ENCODE measurements around the gene ANO1. TPM values are rescaled to one million over a fixed set of nuclear protein-coding genes. Genes with fewer than 3 reads are reported as not detected.

Gene ANO1
- polyA plus RNA-seq, 1 donor (not counting 4 experiments of a cell fraction or from before 2014, with no cell fraction given): 45.2 TPM

- dilution Hi-C loops (cut with MboI; ENCODE audit: extremely low pct_ligation_motif_present, low sequenced_read_pairs): no loop called here
- Histone ChIP-seq H3K9me1 (ENCODE audit: control insufficient read depth, extremely low read depth, insufficient read depth, low read length) (peaks cover 3% of the 10 kb centered on the region), H3K9me3 (ENCODE audit: control insufficient read depth, low read depth, low read length) (no peaks in the 10 kb centered on the region), H4K20me1 (ENCODE audit: control insufficient read depth, extremely low read depth, insufficient read depth, low read length) (no peaks in the 10 kb centered on the region), H3K4me1 (ENCODE audit: control insufficient read depth, extremely low read depth, insufficient read depth, low read length) (peaks cover 32% of the 10 kb centered on the region), H3K79me2 (ENCODE audit: control insufficient read depth, insufficient read depth, low read length) (peaks cover 45% of the 10 kb centered on the region), H2AFZ (ENCODE audit: control insufficient read depth, low read length) (no peak overlapping the region), H3K27ac (ENCODE audit: control insufficient read depth, insufficient read depth, low read length) (peak overlapping the region; percentile 71), H3K9ac (ENCODE audit: control insufficient read depth, extremely low read depth, insufficient read depth, low read length) (peak overlapping the region; percentile 72), H3K27me3 (ENCODE audit: control insufficient read depth, extremely low read depth, insufficient read depth, low read length) (peaks cover 26% of the 10 kb centered on the region), H3K4me3 (ENCODE audit: control insufficient read depth in 2 of 3, extremely low read depth in 1 of 3, insufficient read depth in 2 of 3, low read depth in 1 of 3, low read length in 3 of 3) (peak overlapping the region; percentile 38 to 69 (median 59)), H3K4me2 (ENCODE audit: control insufficient read depth, extremely low read depth, insufficient read depth, low read depth, low read length) (peak overlapping the region; percentile 72), H3K36me3 (ENCODE audit: control insufficient read depth in 2 of 2, extremely low read depth in 1 of 2, insufficient read depth in 2 of 2, low read length in 2 of 2) (peaks cover 0 to 13% of the 10 kb centered on the region in 2 experiments)
- DNase-seq (ENCODE audit: low read depth, low spot score) (no peak), FAIRE-seq (no peak)
- TF ChIP-seq, protein P1, sequence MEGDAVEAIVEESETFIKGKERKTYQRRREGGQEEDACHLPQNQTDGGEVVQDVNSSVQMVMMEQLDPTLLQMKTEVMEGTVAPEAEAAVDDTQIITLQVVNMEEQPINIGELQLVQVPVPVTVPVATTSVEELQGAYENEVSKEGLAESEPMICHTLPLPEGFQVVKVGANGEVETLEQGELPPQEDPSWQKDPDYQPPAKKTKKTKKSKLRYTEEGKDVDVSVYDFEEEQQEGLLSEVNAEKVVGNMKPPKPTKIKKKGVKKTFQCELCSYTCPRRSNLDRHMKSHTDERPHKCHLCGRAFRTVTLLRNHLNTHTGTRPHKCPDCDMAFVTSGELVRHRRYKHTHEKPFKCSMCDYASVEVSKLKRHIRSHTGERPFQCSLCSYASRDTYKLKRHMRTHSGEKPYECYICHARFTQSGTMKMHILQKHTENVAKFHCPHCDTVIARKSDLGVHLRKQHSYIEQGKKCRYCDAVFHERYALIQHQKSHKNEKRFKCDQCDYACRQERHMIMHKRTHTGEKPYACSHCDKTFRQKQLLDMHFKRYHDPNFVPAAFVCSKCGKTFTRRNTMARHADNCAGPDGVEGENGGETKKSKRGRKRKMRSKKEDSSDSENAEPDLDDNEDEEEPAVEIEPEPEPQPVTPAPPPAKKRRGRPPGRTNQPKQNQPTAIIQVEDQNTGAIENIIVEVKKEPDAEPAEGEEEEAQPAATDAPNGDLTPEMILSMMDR (optimal IDR thresholded peaks at IDR 0.05 in 1 of 3, IDR thresholded peaks at IDR 0.05 in 1 of 3, conservative IDR thresholded peaks at IDR 0.05 in 1 of 3; ENCODE audit: extremely low read depth in 1 of 3, insufficient read depth in 2 of 3, low read length in 3 of 3): no peak
- TF ChIP-seq EZH2 (IDR thresholded peaks at IDR 0.05; ENCODE audit: low read length): no peak
Observed at GRCh38 chr11:70079691-70080090, 1.6 kb downstream of the ANO1 start.

GRCh38 chr11:70080763-70081162 lies 2.6 kb downstream of the ANO1 start:
- Histone ChIP-seq H3K9ac (ENCODE audit: control insufficient read depth, extremely low read depth, insufficient read depth, low read length) (peak overlapping the region; percentile 34), H3K27me3 (ENCODE audit: control insufficient read depth, extremely low read depth, insufficient read depth, low read length) (peaks cover 26% of the 10 kb centered on the region), H3K27ac (ENCODE audit: control insufficient read depth, insufficient read depth, low read length) (peak overlapping the region; percentile 71), H3K4me1 (ENCODE audit: control insufficient read depth, extremely low read depth, insufficient read depth, low read length) (peaks cover 32% of the 10 kb centered on the region), H3K9me1 (ENCODE audit: control insufficient read depth, extremely low read depth, insufficient read depth, low read length) (peaks cover 3% of the 10 kb centered on the region), H3K79me2 (ENCODE audit: control insufficient read depth, insufficient read depth, low read length) (peaks cover 56% of the 10 kb centered on the region), H3K9me3 (ENCODE audit: control insufficient read depth, low read depth, low read length) (no peaks in the 10 kb centered on the region), H3K4me2 (ENCODE audit: control insufficient read depth, extremely low read depth, insufficient read depth, low read depth, low read length) (peak overlapping the region; percentile 72), H2AFZ (ENCODE audit: control insufficient read depth, low read length) (no peak overlapping the region), H3K4me3 (ENCODE audit: control insufficient read depth in 2 of 3, extremely low read depth in 1 of 3, insufficient read depth in 2 of 3, low read depth in 1 of 3, low read length in 3 of 3) (peak overlapping the region in 2 of 3 experiments; percentile 5 to 18), H4K20me1 (ENCODE audit: control insufficient read depth, extremely low read depth, insufficient read depth, low read length) (no peaks in the 10 kb centered on the region), H3K36me3 (ENCODE audit: control insufficient read depth in 2 of 2, extremely low read depth in 1 of 2, insufficient read depth in 2 of 2, low read length in 2 of 2) (peaks cover 0 to 13% of the 10 kb centered on the region in 2 experiments)
- TF ChIP-seq EZH2 (IDR thresholded peaks at IDR 0.05; ENCODE audit: low read length): no peak
- TF ChIP-seq, protein P1 (optimal IDR thresholded peaks at IDR 0.05 in 1 of 3, IDR thresholded peaks at IDR 0.05 in 1 of 3, conservative IDR thresholded peaks at IDR 0.05 in 1 of 3; ENCODE audit: extremely low read depth in 1 of 3, insufficient read depth in 2 of 3, low read length in 3 of 3): peak in 1 of 3 experiments; percentile 40
- FAIRE-seq (peak; percentile 94), DNase-seq (ENCODE audit: low read depth, low spot score) (peak; percentile 90)
- dilution Hi-C loops (cut with MboI; ENCODE audit: extremely low pct_ligation_motif_present, low sequenced_read_pairs): no loop called here

Measured in keratinocyte (primary cell).